Hematopoietic multipotent progenitor cell treated with erythropoietin and hydrocortisone succinate and interleukin-3 and kit ligand, for 17 days (in vitro differentiated cells): ENCODE data around the gene PTGR1.
"Not testable (repeated sequence)": the region's sequence is repeated elsewhere in the genome, so short reads cannot be mapped to it uniquely, and the experiment has no call there.

ENCODE experiments used
- DNase-seq: peaks from one replicate; pipeline ENCODE4 v3.0.0-alpha.2; 2015; ENCODE audit warnings: low spot score

PTGR1 gene

DNA sequence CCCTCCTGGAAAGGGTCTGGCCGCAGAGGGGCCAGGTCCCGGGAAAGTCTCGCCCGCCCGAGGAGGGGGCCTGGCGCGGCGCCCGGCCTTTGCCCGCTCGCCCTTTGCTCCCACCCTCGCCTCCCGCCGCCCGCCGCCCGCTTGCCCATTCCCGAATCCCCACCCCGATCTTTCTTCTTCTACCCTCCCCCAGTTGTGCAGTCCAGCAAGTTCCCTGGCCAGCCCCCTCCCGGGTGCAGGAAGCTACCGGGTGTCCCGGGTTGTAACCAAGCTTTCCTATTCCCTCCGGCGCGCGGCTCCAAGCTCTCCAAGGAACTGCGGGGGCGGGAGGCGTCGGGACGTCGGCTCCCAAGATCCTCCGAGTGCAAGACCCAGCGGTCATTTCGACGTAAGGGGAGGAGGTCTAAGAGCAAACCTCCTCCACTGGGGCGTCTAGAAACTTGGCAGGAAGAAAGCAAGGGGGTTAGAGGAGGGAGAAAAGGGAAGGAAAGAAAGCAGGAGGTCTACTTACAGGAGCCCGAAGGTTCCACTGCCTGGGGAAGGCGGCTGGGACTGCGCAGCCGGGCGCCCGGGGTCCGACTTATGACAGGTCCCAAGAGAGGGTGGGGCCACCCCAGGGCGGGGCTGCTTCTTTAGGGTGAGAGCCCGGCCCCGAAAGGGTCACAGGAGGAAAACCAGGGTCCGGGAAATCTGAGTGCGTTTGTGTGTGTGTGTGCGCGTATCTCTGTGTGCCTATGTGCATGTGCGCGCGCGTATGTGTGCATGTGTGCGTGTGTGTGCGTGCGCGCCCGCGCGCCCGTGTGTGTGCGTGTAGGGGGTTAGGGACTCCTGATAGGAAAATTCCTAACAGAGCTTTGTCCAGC is at the start of gene PTGR1:
Gene PTGR1 (minus strand): TSS at position 556 of the 863 bp plus-strand sequence. CDS start 2,225 bp downstream, outside the sequence.
- DNase-seq = no peak

DNA sequence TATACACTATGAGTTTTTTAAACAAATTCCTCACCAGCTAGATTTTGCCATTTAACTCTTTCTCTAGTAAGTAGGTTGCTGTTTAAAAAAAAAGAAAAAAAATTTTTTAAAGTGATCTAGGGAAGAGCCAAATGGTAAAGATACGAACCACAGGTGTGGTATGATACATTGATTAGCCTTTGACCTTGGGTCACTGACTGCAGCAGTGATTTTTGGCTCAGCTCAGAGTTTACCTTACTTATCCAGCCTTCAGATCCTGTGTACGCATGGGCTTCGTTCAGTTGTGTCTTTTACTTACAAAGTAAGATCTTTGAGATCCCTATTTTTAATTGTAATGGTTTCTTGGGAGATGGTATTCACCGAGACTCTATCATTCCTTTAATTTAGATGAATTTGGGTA is 49.6 kb upstream of the PTGR1 start:
- no peak for DNase-seq

DNA sequence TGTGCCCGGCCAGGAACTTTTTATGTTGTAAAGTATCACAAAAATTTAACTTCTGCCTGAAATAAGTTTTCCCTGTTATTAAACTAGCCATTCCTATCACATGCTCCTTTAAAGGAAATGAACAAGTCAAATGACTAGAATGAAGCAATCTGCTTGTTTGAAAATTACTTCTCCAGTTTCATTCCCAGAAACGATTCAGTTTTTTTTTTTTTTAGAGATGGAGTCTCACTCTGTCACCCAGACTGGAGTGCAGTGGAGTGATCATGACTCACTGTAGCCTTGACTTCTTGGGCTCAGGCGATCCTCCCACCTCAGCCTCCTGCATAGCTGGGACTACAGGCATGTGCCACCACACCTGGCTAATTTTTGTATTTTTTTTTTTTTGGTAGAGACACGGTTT is 48.6 kb upstream of the PTGR1 start:
- DNase-seq = no peak

DNA sequence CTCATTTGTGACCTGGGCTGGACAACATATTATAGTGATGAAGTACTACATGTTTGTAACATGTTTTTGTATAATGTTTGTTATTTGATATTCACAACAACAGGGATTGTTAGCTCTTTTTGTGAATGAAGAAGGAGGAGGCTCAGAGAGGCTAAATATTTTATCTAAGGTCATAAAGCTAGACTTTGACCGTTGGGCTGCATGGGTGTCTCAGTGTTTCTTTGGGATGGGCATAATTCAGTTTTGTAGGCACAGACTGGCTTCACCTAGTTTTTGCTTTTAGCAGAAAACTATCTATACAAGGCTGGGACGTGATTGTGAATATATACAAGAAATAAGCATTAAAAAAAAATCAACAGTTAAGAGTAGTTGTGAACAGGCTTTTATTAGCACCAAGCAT is 47.0 kb upstream of the PTGR1 start:
- no peak for DNase-seq

DNA sequence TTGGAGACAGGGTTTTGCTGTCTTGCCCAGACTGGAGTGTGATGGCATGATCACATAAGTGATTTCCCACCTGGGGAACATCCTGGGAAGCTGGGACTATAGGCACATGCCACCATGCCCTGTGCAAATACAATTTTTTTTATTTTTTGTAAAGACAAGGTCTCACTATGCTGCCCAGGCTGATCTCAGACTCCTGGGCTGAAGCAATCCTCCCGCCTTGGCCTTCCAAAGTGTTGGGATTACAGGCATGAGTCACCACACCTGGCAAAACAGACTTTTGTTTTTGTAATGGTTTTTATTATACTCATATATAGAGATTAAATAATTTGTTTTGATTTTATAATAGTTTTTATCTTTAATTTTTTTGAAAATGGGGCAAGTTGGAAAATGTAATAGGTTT is 46.4 kb upstream of the PTGR1 start:
- no peak for DNase-seq

GRCh38 chr9:111644195-111644772 is 44.8 kb upstream of the PTGR1 start:
- no peak for DNase-seq

DNA sequence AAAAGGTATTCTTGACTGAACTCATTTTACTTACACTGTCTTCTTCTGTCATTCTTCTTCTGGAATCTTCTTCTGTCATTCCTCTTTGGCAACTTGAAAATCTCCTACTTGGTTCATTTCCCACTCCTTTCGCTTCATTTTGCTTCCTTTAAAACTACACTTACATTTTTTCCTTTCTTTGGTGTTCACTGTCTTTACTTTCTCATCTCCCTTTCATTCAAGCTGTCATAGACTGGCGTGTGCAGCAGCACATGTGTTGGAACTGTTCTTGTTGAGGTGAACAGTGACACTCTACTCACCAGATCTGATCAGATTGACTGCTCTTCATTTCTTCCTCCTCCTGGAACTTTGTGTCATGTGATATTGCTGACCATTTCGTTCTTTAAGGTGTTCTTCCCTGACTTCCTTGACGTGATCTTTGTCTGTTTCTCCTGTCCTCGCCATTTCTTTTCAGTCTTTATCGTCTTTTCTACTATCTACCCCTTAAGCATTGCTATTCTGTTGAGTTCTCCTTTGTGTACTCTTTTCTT is 38.0 kb upstream of the PTGR1 start:
- no peak for DNase-seq

DNA sequence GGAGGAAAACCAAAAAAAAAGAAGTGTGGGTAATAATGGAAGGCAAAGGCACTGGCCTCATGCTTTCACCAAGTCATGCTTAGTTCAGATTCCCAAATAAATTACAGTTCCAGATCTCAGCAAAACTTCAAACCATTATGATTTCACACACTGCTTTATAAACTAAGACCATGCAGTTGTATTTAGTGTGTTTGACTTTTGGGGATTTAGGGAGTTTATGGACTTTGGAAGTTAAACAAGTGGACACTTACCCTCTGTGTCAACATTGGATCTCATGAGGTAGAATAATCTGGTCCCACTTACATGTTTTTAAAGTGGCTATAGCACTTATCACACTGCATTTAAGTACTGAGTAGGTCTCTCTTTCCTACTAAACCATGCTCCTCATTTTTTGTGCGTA is 35.4 kb upstream of the PTGR1 start:
- no peak for DNase-seq

GRCh38 chr9:111633389-111633736 is 33.9 kb upstream of the PTGR1 start:
- DNase-seq = no peak

DNA sequence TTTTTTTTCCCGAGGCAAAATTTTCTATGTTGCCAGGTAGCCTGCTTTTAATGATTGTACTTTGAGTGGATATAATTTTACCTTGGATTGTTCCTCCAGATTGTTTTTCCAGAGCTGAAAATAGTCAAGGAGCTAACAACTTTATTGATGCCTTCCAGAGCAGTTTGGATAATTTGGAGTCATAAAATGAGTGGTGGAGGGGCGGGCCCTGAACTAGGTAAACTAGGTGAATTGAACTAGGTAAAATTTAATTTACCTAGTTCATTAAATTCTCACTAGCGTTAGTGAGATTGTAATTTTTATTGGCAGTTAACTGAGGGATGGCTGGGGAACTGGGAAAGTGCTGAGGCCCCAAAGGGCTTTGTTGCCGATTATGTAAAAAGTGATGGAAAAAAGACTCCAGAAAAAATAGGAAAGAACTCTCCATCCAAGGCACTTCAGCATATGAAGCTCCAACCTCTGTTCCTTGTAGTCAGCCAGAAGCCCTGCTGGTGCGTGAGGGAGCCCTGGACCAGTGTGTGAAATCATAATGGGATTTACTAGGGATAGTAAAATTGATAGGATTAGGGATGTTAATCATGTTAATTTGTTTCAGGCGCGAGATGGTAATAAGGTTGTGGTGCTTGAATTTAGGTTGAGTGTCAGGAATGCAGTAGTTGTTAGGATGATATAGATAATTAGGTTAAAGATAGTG is 33.4 kb upstream of the PTGR1 start:
- no peak for DNase-seq

DNA sequence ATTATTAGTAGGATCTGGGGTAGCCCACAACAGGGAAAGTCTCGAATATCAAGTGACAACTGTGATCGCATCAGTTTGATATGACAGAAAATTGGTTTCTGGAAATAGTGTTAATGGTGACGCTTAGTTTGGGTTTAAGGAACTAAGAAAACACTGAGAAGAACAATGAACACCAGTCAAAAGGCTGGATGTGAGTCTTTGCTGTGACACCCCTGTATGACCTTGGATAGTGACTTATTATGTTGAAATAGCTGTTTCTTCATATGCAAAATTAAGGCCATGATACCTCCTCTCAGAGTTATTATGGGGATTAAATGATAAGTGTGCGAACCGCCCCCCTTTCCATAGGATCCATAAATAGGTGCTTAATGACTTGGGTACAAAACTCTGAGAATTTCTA is 32.6 kb upstream of the PTGR1 start:
- peak; percentile 13 for DNase-seq

GRCh38 chr9:111631214-111631971 is 31.9 kb upstream of the PTGR1 start, which contains the start of gene DNAJC25:
DNAJC25 (plus strand) TSS chr9:111631334; CDS start chr9:111631408, 74 bp downstream.
- DNase-seq = peak; percentile 93

DNA sequence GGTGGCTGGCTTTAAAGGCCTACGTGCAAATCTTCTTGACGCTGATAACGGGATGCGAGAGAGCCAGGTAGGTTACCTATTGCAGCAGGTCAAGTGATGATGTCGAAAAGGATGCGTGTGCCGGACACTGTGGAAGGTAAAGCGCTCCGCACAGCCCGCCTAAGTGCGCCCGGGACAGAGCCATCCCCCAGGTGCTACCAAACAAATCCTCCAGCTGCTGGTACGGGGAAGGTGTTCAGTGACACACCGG is 31.4 kb upstream of the PTGR1 start:
- no peak for DNase-seq

DNA sequence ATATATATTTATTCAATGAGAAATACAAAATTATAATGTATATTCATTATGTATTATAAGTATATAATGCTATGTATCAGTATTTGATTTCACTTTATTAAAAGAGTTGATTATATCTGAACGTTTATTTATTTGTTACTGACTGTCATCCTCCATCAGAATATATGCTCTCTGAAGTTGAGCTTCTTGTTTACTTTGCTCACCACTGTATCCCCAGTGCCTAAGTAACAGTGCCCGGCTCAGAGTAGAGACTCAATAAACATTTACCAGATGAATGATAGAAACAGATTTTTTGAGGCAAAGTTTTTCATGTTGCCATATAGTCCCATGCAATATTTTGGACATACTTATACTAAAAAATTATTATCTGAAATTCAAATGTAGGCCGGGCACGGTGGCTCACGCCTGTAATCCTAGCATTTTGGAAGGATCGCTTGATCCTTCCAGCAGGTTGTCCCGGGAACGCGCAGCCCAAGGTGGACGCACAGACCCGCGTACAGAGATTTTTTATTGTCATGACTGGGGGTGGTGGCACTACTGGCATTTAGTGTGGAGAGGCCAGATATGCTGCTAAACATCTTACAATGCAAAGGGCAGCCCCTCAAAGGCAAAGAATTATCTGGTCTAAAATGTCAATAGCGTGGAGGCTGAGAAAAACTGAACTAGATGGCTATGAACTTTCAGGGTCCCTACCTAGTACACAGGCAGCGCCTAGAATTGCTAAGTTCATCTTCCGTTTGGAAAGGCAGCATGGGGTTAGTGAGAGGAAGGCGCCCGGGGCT is 30.9 kb upstream of the PTGR1 start:
- DNase-seq = no peak

DNA sequence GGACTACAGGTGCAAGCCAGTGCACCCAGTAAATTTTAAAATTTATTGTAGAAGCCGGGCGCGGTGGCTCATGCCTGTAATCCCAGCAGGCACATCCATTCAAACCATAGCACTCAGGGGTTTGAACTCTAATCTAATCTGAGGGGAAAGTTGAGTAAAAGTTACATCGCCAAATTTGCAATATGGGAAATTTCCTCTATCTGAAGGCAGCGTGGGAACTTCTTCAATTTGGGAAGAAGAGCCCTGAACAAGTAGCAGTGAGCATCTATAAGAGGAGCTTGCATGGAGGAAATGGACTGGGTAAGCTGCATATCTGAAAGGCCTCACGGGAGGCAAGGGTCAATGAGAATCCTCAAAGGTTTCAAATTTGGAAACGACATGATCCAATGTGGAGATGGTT is 29.0 kb upstream of the PTGR1 start:
- DNase-seq = no peak

- DNase-seq = no peak
Observed at GRCh38 chr9:111627260-111627963, 28.0 kb upstream of the PTGR1 start.

DNA sequence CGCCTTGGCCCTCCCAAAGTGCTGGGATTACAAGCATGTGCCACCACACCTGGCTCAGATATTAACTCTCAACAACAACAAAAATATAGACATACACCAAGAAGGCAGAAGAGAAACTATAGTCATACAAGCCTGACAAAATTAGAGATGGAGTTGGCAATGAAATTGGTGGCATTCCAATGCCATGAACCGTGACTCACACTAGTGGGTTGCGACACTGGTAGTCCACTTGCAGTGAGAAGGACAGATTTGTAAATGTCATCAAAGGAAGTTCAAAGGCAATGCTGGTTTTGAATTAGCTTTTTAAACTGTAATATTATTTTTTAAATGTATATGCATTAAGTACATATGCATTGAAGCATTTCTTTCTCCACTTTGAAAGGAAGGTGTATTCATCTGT is 23.2 kb upstream of the PTGR1 start:
- DNase-seq = no peak

- no peak for DNase-seq
Observed at GRCh38 chr9:111621895-111622480, 22.5 kb upstream of the PTGR1 start.

GRCh38 chr9:111617349-111617748 is 17.9 kb upstream of the PTGR1 start:
- DNase-seq = not testable (repeated sequence)

DNA sequence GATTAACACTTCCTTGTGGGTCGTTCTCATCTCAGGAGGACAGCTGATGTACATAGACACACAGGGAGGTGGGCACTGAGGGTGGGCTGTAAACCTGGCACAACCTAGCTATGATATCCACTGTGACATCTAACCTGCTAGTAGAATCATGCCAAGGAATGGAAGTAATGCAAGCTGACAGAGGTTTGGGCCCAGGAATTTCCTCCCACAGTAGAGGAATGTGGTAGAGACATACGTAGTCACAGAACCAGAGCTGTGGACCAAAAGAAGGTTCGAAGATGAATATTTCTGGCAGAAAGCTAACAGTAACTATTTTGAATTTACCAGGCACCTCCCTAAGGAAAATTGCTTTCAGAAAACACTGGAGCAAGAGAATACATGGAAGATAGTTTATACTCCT is 16.5 kb upstream of the PTGR1 start:
- DNase-seq = no peak
